ENCODE results near the gene DHRS7C.

DHRS7C gene, protein sequence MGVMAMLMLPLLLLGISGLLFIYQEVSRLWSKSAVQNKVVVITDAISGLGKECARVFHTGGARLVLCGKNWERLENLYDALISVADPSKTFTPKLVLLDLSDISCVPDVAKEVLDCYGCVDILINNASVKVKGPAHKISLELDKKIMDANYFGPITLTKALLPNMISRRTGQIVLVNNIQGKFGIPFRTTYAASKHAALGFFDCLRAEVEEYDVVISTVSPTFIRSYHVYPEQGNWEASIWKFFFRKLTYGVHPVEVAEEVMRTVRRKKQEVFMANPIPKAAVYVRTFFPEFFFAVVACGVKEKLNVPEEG

DNA sequence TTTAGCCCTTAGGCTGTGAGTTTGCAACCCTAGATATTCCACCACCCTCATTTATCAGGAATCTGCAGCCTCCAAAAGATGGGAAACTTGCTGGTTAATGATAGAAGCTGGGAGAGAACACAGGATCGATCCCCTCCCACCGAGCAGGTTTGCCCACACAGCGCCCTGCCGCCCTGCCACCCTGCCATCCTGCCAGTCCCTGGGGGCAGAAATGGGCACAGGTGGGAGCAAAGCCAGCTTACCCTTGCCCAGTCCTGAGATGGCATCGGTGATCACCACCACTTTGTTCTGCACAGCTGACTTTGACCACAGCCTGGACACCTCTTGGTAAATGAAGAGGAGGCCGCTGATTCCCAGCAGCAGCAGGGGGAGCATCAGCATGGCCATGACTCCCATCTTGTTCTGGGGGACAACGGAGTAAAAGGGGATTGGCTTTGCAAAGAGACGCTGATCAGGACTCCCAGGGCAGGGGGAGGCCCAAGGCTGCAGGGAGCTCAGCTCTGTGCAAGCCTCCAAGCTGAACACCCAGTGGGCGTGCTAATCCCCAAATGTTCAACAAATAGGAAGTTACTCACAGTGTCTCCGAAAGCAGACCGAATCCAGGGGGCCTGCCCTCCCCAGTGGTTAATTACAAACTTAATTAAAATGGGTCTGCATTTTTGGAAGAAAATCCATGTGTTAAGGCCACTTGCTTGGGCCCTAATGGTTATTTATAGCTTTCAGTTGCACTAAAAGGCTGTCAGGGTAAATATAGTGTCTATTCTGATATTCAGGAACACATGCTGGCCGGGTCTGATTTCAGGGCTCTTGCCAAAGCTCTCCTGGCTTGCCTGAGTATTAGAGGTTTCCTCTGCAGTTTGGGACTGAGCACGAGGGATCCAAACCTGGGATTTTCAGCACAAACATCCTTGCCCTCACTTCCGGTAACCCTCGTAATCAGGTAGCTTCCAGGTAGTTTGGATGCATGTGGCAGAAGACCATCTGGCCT lies at the start of gene DHRS7C:
DHRS7C (minus strand) TSS at position 704 of the 988 bp plus-strand sequence; CDS start at position 396, 308 bp downstream.
- DNase-seq = no peak

DNA sequence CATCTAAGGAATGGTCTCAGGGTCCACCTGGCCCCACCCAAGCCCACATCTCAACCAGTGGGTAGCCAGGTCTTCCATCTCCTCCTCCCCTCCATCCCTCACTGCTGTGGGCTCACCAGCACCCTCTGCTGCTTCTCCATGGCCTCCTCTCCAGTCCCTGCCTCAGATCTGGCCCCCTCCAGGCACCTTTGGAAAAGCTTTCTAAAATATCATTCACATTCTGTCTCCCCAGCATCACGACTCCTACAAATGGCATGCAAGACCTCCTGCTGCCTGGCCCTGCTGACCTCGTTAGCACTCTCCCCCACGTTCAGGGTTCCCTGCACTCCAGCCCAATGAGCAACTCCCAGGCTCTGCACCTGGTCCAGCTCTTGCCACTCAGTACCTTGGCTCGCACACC lies 48.0 kb upstream of the DHRS7C start:
- no peak for DNase-seq

DNA sequence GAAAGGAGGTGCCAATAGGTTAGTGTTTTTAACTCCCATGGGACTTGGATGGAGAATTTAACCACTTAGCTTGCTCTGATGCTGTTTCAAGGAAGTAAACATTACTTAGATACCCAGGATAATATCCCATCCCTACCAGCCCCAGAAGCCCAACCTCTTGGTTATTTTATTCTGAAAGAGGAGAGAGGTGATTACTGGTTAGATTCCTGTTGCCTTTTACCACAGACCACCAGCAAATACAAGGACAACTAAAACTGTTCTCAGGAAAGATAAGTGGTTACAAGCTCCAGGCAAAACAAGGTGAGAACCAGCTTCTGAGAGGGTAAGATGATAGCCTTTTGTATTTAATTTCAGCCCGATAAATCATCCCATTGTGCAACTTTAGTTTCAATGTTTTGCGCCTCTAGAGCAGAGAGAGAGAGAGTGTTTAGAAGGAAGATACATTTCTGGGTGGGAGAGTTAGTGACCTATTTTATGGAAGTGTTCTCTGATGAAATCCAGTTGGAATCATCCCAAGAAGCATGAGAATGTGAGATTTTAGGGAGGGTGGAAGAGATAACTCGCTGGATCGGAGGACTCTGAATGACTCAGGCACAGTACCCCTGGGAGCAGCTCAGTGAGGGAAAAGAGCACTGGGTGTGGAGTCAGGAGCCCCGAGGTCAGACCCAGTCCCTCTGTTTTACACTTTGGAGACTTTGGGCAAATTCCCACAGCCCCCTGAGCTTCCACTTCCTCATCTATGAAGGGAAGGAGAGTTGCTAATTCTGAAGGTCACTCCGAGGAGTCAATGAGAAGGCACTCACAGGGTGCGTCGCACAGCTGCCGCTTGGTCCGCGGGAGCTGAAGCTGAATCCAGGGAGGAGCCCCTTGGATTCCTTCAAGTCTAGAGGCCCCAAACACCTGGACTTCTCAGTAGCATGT lies 46.4 kb upstream of the DHRS7C start:
- DNase-seq = no peak

DNA sequence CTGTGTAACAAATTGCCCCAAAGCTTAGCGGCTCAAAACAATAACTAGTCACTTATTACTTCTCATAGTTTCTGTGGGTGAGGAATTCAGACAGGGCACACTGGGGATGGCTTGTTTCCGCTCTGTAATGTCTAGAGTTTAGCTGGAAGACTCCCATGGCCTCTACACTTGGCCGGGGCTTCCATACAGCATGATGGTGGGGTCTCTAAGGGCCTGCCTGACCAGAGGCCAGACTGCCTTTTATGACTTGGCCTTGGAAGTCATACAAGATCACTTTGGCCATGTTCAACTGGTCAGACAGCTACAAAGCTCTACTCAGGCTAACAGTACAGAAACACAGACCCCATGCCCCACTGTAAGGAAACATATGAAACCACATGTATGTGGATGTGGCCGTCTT lies 42.5 kb upstream of the DHRS7C start:
- no peak for DNase-seq

DNA sequence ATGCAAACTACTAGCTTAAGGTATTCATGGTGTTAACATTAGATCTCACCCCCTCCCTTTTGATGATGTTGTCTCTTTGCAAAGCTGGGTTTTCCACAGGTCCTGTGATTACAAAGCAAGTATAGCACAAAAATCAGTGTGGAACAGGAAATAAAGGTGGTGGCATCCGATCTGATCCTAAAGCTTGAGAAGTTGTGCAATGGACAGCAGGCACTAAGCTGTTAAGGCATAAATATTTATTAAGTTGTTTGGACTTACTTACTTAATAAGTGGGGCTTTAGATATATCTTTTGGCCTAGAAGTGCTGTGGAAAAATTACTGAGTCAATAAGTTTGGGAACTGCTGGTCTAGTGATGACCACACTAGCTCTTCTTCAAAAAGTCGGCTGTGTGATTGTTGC lies 39.3 kb upstream of the DHRS7C start:
- DNase-seq = no peak

DNA sequence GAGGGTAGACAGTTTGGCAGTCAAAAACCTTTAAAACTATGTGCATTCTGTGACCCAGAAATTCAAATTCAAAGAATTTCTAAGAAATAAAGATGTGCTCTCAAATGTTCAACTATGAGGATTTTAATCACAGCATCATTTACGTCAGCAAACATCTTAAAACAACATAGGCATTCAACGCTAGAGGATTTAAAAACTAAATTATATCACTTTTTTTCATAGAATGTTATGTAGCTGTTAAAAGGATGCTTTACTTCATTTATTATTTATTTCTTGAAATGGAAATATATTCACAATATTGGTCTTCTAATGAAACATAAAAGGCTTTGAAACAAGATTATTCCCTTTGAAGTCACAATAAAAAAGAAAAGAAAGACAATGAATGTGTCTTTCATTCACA lies 38.0 kb upstream of the DHRS7C start:
- no peak for DNase-seq

DNA sequence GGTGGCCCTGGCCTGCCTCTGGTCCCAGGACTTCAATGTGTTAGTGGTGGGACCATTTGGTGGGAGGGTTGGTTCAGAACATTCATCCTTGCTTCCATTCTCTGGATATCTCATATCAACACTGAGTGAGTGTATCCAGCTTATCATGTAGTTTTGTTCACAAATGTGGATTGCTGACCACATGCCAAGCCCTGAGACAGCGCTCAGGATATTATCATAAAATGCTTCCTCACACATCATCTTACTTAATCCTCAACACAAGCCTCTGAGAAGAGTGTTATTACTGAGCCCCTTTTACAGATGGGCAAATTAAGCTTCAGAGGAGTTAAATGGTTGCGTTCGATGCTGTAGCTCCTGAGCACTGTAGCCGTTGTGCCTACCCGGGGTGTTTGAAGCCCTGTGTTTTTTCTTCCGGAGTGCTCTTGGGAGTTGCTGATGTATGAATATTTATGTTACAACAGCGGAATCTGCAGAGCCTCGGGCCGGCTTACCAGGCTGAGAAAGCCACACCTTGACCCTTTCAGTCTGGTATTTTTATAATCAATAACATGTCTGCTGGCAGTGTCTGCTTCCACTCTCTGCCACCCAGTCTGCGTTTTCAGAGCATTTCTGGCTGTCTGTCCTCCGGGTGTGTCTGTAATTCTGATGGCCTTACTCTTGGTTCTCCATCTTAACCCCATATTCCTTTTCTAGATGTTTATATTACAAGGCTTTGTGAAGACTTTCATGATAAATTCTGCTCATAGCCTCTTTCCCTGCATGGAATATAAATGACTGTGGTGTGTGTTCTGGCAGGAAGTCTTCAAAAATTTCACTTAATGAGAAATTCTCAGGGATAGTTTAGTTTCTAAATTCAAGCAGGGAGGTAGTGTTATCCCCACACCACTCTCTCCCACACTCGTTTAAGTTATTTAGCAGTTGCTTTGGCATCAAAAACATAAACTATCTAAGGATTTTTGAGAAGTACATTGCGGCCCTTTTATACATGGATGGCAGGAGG lies 37.2 kb upstream of the DHRS7C start:
- DNase-seq = no peak

DNA sequence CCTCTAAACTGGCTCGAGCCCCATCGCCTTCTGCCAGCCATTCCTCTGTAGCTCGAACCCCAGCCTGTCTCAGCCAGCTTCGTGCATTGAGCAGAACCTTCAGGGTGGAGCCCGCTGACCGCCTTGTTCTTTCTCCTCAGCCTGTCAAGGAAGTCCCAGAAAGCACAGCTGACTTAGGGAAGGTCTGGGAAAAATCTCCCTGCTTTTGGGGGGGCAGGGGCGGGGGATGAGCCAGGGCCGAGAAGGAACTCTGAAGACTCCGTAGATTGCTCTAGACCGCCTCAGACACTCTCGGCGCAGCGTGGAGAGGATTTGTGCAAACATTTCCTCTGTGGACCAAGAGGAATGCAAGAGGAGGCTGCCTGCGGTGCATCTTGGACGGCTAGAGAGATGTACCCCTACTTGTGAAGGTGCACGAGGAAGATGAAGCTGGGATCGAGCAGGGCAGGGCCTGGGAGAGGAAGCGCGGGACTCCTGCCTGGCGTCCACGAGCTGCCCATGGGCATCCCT lies 34.3 kb upstream of the DHRS7C start, which contains the start of gene GLP2R:
GLP2R (plus strand) TSS at position 284 of the 510 bp plus-strand sequence; CDS start at position 424, 140 bp downstream.
- DNase-seq = no peak

DNA sequence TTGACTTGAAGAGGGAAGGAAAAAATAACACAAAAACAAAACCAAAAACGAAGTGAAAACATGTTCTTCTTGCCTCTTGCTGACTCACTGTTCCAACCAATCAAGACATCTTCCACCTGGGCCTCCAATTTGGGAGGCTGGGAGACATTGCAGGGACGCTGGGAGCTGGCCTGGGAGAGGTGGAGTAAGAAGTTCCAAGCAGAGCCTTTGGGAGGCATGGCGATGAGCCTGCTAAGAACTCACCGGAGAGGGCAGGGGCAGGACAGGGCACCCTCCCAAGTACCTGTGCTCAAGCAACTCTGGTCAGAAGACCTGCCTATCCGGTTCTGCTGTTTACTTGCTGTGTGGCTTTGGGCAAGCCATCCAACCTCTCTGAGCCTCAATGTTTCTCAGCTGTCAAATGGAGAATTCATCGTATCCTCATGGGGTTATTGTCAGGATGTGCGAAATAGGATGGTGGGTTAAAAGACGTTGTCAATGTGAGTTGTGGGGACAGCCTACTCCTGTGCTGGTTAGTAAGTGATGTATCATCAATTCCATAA lies 33.5 kb upstream of the DHRS7C start:
- no peak for DNase-seq

DNA sequence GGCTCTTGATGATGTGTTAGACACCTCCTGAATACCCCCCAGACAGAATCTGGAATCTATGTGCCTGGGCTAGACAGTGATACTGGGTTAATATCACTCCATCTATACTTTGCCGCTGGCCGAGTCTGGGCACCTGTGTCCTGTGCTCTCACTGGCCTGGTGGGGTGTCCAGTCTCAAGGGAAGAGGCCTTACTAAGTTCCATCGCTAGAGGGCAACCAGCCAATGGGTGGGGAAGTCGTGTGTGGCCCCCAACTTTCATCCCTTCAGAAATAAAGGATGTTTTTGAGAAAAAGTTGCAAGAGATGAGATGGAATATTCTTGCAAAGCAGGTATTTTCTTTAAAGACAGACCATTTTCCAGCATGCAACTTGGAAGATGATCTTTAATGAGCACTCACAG lies 32.7 kb upstream of the DHRS7C start:
- DNase-seq = no peak

DNA sequence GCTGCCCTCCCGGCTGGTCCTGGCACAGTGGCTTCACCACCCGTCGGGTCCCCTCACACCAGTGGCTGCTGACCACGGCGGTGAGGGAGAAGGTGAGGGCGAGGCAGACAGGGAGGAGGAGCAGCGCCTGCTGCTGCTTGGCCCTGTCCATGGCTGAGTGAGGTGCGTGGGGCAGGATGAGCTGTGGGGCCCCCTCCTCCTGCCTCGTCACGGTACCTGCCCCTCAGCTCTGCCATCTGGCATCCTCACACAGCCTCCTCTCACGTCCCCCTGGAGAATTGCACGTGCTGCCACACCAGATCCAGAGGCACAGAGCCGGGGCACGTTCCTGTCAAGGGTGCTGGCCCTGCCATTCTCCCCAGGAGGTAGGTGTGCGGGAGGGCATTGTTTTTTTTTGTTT lies 30.5 kb upstream of the DHRS7C start, which contains the start of gene GSG1L2:
GSG1L2 (minus strand) TSS at position 159 of the 400 bp plus-strand sequence; CDS start at position 151, 8 bp downstream.
- DNase-seq = no peak

DNA sequence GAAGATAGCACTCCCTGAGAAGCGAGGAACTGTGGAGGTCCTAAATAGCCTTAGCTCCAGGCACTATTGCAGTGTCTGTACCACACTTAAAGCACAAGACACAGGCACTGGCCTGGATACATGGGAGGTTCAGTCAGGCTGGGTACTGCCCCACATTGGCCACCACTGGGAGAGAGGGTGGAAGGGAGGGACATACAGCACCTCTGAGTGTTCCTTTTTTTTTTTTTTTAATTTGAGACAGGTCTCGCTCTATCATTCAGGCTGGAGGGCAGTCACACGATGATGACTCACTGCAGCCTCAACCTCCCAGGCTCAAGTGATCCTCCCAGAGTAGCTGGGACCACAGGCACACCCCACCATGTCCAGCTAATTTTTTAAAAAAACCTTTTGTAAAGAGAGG lies 29.1 kb upstream of the DHRS7C start:
- DNase-seq = no peak

DNA sequence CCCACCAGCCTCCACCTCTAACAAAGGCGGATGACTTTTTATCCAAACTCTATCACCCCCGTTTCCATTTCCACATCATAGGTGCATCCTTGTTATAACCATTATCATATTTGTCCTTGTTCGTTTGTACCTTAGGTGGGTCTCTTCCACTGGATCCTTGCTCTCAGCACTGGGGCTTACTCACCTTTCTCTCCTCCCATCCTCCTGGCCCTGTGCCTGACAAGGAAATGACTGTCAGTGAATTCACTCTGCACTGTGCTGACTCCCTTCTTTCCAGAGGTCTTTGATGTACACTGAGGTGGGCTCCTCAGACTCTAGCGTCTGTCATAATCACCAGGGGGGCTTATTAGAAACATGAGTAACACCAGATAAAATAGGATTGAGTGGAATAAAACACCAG lies 27.4 kb upstream of the DHRS7C start:
- DNase-seq = no peak

DNA sequence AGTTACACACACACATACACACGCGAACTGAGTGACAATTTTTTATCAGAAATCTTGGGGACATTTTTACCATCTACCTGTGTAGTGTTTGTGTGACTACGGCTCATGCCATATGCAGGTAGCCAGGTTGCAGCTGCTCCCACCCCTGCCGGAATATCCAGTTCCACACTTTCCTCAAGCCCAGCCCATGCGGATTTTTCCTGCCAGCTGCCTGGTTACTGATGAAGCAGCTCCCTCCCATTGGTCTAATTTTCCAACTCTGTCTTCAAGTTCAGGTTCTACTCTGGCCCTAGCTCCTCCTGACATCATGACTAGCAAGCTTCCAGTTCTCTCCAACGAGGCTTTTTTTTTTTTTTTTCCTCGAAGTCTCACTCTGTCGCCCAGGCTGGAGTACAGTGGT lies 25.7 kb upstream of the DHRS7C start:
- no peak for DNase-seq

DNA sequence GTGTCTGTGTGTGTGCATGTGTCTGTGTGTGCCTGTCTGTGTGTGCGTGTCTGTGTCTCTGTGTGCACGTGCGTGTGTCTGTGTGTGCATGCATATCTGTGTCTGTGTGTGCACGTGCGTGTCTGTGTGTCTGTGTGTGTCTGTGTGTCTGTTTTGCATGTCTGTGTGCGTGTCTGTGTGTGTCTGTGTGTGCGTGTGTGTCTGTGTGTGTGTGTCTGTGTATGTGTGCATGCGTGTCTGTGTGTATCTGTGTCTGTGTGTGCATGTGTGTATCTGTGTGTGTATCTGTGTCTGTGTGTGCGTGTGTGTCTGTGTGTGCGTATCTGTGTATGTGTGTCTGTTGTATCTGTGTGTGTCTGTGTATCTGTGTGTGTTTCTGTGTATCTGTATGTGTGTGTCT lies 25.1 kb upstream of the DHRS7C start:
- no peak for DNase-seq

DNA sequence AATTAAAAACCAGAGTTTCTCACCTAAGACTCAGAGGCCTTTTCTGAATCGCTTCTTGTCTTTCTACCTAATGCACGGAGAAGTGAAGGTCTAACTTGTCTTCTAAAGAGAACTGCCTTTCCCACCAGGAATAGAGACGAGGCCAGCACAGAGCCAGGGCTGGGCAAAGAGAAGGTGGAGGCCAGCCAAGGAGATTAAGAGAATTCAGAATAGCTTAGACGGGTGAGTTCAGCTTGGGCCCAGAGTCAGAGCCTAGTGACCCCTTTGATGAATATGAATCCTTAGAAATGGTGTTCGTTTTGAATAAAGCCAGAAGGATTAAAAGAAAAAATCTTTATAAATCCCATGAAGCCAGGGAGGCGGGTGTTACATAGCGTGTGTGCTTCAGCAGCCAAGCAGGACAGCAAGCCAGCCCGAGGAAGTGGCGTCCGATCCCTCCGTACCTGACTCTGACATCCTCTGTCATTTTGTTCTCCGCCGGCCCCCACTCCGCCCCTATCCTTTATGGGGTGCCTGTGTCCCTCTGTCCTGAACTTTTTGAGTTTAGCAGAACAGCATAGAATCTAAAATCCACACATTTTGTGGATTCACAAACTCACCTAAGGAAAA lies 23.0 kb upstream of the DHRS7C start:
- no peak for DNase-seq

DNA sequence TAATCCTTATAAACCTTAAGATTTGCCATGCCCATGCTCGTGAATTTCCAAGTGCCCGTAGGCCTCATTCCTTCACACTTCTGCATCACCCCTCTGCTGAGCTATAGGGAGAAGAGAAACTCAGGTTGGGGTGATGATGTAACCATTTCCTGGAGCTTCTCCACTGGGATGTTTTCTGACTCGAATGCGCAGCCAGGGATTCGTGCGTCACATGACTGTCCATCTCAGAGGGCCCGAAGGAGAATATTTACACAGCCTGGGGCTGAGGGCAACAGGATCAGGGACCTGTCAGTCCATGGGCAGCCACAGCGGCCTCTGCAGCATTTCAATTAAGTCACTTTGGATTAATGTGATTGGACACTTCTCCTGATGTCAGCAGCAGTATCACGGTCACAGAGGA lies 21.8 kb upstream of the DHRS7C start:
- DNase-seq = no peak

DNA sequence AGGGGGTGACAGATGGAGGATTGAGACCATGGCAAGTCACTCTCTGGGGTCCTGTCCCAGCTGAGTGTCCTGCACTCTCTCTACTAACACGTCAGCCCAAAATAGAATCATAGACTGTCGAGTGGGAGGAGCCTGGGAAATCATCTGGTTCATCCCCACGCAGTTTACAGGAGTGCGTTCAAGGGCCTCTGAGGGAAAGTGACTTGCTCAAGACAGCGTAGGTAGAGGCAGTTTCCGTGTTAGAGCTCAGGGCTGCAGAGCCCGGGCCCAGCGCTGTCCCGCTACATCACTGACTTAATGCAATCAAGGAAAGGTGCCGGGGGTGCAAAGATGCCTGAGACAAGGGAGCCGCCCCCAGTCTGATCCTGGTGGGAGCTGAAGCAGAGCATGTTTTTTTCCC lies 20.1 kb upstream of the DHRS7C start:
- DNase-seq = no peak

DNA sequence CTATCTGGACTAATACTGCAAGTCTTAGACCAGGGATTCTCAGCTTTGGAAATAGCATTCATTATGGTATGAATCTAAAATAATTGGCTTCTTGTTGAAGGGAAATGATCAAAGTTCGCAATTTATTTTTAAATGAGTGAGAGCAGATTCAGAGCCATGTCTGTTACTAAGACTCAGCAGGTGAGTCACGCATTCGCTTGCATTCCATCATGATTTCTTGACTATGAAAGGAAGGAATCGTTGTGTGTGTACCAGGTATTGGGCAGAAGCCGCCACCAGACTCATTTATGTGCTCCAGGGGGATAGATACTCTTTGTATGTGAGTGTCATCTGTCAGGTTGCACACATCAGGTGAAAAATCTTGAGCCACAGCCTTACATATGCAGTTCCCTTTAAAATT lies 19.7 kb upstream of the DHRS7C start:
- DNase-seq = no peak

All from activated CD4-positive, CD25-positive, alpha-beta regulatory T cell (primary cell).